NB4 (cell line): ENCODE measurements around the gene ARID4A.

Source experiments
- DNase-seq: peaks from one replicate; pipeline ENCODE4 v3.0.0; 2010; ENCODE audit warnings: low read depth
- H3K4me3 ChIP-seq: one replicate; pipeline ENCODE4 v1.5.1; 2011; ENCODE audit warnings: mild to moderate bottlenecking, low read depth, low read length, moderate library complexity
- MYC ChIP-seq: IDR thresholded peaks from 2 replicates; pipeline ENCODE4 v1.6.1; 2011; ENCODE audit warnings: low read depth, low read length
- POLR2A ChIP-seq: IDR thresholded peaks from 2 replicates; pipeline ENCODE4 v1.6.1; 2011; ENCODE audit warnings: mild to moderate bottlenecking; ENCODE audit not compliant: insufficient read length; ENCODE audit errors: extremely low read depth
- TF ChIP-seq, protein P1 (sequence below): IDR thresholded peaks from 2 replicates; pipeline ENCODE4 v1.6.1; 2011; ENCODE audit warnings: low read depth, low read length
- TF ChIP-seq, protein P2 (sequence below): IDR thresholded peaks from one replicate; pipeline ENCODE4 v1.5.1; 2012; ENCODE audit warnings: low read depth, low read length

ARID4A gene

DNA sequence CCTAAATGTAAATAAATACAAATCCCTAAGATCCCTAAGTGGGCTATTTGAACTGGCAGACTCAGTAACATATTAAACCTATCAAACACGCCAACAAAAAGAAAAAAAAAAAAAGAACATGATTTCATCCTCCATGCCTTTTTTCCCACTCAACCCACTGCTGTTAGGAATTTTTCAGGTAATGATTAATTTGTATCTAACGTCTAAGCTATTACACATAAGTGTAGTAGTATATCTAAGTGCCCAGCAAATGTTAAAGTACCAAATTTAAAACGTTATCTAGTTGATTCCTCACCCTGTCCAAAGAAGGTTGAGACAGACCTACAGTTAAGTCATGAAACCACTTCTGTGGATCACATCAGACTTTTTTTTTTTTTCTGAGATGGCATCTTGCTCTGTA lies 16.4 kb upstream of the ARID4A start:
- TF ChIP-seq, protein P1, sequence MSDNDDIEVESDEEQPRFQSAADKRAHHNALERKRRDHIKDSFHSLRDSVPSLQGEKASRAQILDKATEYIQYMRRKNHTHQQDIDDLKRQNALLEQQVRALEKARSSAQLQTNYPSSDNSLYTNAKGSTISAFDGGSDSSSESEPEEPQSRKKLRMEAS: no peak
- TF ChIP-seq MYC (no peak), POLR2A (no peak)
- TF ChIP-seq, protein P2, sequence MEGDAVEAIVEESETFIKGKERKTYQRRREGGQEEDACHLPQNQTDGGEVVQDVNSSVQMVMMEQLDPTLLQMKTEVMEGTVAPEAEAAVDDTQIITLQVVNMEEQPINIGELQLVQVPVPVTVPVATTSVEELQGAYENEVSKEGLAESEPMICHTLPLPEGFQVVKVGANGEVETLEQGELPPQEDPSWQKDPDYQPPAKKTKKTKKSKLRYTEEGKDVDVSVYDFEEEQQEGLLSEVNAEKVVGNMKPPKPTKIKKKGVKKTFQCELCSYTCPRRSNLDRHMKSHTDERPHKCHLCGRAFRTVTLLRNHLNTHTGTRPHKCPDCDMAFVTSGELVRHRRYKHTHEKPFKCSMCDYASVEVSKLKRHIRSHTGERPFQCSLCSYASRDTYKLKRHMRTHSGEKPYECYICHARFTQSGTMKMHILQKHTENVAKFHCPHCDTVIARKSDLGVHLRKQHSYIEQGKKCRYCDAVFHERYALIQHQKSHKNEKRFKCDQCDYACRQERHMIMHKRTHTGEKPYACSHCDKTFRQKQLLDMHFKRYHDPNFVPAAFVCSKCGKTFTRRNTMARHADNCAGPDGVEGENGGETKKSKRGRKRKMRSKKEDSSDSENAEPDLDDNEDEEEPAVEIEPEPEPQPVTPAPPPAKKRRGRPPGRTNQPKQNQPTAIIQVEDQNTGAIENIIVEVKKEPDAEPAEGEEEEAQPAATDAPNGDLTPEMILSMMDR: no peak
- DNase-seq: no peak
- no peak overlapping the region for H3K4me3 ChIP-seq

DNA sequence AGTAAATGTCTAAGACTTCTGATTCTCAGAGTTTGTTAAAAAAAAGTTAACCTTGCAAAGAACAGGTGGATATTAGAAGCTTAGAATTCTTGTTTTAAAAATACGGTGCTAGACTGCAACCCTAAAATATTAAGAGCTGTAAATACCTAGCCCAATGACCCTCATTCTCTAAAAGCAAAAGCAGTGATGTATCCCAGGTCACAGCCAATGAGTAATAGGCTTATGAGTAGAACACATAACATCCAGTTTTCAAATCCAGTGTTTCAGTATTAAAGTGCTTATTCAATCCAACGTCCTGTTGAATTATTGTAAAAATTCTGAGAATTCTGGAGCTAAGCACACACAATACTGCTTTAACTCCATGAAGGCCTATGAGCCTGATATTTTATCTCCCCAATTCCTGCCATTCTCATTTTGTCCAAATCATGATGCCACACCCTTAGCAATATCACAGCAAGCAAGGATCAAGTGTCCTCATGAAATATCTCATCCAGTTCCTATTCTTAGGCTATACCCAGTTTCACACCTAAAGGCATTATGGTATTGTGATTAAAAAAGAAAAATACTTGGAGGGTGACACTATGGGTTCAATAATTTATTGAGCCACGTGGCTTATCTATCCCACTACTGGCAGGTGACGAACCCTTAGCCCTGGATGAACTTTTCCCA lies 15.3 kb upstream of the ARID4A start:
- DNase-seq: no peak
- TF ChIP-seq MYC (no peak), POLR2A (no peak)
- TF ChIP-seq, protein P1: no peak
- TF ChIP-seq, protein P2: no peak
- no peak overlapping the region for H3K4me3 ChIP-seq

DNA sequence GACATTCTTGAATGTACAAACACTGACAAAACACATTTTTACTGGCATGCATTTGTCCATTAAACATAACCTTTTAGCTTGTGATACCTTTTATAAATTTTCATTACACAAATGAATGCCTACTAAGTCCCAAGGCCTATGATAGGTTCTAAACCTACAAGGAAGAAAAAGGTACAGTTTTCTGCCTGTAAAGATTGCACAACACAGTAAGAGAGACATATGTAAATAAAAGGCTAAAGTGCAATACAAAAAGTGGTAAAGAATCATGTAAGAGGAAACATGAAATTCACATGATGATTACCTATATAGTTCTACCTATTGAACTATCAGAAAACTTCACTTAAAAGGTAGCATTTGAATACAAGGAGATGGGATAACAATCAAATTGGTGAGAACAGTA lies 14.6 kb upstream of the ARID4A start:
- no peak overlapping the region for H3K4me3 ChIP-seq
- DNase-seq: no peak
- TF ChIP-seq MYC: no peak
- no peak for TF ChIP-seq POLR2A
- TF ChIP-seq, protein P2: no peak
- TF ChIP-seq, protein P1: no peak

DNA sequence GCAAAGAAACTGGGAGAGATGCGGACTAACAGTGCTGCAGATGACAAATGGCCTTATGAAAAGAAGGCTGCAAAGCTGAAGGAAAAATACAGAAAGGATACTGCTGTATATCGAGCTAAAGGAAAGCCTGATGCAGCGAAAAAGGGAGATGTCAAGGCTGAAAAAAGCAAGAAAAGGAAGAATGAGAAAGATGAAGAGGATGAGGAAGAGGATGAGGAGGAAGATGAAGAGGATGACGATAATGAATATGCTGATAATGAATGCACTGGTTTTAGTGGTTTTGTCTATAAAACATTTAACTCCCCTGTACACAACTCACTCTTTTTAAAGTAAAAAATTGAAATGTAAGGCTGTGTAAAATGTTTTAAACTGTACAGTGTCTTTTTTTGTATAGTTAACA lies 13.2 kb upstream of the ARID4A start:
- no peak for TF ChIP-seq MYC
- TF ChIP-seq, protein P2: no peak
- TF ChIP-seq POLR2A: no peak
- TF ChIP-seq, protein P1: no peak
- DNase-seq: no peak
- H3K4me3 ChIP-seq: no peak overlapping the region

DNA sequence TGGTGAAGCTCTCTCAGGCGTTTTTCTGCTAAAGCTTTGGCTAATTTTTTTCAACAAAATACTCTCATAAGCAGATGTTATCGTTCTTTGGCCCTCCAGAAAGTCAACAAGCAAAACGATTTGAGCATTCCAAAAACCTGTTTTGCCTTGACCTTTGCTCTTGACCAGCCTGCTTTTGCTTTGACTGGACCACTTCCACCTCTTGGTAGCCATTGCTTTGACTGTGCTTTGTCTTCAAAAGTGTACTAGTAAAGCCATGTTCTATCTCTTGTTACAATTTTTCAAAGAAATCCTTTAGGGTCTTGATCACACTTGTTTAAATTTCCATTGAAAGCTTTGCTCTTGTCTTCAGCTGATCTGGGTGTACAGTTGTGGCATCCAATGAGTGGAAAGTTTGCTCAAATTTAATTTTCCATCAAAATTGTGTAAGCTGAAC lies 10.7 kb upstream of the ARID4A start:
- no peak overlapping the region for H3K4me3 ChIP-seq
- TF ChIP-seq, protein P1: no peak
- TF ChIP-seq POLR2A (no peak), MYC (no peak)
- TF ChIP-seq, protein P2: no peak
- no peak for DNase-seq
